Measurements from ENCODE around the gene MEF2A.

DNA sequence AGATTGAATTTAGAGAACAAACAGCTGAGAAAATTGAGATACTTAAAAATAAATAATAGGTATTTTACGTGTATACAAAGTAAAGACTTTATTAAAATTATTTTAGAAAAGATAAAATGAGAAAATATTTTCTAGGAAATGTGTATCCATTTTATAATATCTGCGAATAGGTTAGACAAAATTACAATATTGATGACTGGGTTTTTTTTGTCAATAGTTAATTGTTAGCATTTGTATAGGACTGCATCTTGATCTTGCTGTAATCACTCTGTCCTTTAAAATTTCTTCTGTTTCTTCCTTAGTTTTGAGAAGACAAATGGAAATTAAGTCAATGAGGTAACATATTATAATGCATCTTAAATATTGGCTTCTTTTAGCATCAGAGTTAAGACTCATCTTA lies 50.3 kb downstream of the MEF2A start:
- TF ChIP-seq CSDC2 (CRISPR knock-in tag; IDR thresholded peaks at IDR 0.05) (no peak), GLIS3 (CRISPR knock-in tag; IDR thresholded peaks at IDR 0.05) (no peak), BACH2 (CRISPR knock-in tag; IDR thresholded peaks at IDR 0.05; ENCODE audit: borderline replicate concordance) (no peak), RARB (CRISPR knock-in tag; IDR thresholded peaks at IDR 0.05) (no peak), PPARA (CRISPR knock-in tag; IDR thresholded peaks at IDR 0.05; ENCODE audit: borderline replicate concordance) (no peak), ZNF565 (CRISPR knock-in tag; conservative IDR thresholded peaks at IDR 0.05; ENCODE audit: low read depth) (no peak), ZFP30 (CRISPR knock-in tag; IDR thresholded peaks at IDR 0.05) (no peak), ZFP3 (CRISPR knock-in tag; IDR thresholded peaks at IDR 0.05) (no peak)
- TF ChIP-seq, protein P1, sequence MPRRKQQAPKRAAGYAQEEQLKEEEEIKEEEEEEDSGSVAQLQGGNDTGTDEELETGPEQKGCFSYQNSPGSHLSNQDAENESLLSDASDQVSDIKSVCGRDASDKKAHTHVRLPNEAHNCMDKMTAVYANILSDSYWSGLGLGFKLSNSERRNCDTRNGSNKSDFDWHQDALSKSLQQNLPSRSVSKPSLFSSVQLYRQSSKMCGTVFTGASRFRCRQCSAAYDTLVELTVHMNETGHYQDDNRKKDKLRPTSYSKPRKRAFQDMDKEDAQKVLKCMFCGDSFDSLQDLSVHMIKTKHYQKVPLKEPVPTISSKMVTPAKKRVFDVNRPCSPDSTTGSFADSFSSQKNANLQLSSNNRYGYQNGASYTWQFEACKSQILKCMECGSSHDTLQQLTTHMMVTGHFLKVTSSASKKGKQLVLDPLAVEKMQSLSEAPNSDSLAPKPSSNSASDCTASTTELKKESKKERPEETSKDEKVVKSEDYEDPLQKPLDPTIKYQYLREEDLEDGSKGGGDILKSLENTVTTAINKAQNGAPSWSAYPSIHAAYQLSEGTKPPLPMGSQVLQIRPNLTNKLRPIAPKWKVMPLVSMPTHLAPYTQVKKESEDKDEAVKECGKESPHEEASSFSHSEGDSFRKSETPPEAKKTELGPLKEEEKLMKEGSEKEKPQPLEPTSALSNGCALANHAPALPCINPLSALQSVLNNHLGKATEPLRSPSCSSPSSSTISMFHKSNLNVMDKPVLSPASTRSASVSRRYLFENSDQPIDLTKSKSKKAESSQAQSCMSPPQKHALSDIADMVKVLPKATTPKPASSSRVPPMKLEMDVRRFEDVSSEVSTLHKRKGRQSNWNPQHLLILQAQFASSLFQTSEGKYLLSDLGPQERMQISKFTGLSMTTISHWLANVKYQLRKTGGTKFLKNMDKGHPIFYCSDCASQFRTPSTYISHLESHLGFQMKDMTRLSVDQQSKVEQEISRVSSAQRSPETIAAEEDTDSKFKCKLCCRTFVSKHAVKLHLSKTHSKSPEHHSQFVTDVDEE (CRISPR knock-in tag; IDR thresholded peaks at IDR 0.05) = no peak
- TF ChIP-seq, protein P2, sequence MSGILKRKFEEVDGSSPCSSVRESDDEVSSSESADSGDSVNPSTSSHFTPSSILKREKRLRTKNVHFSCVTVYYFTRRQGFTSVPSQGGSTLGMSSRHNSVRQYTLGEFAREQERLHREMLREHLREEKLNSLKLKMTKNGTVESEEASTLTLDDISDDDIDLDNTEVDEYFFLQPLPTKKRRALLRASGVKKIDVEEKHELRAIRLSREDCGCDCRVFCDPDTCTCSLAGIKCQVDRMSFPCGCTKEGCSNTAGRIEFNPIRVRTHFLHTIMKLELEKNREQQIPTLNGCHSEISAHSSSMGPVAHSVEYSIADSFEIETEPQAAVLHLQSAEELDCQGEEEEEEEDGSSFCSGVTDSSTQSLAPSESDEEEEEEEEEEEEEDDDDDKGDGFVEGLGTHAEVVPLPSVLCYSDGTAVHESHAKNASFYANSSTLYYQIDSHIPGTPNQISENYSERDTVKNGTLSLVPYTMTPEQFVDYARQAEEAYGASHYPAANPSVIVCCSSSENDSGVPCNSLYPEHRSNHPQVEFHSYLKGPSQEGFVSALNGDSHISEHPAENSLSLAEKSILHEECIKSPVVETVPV (CRISPR knock-in tag; IDR thresholded peaks at IDR 0.05) = no peak
- TF ChIP-seq, protein P3, sequence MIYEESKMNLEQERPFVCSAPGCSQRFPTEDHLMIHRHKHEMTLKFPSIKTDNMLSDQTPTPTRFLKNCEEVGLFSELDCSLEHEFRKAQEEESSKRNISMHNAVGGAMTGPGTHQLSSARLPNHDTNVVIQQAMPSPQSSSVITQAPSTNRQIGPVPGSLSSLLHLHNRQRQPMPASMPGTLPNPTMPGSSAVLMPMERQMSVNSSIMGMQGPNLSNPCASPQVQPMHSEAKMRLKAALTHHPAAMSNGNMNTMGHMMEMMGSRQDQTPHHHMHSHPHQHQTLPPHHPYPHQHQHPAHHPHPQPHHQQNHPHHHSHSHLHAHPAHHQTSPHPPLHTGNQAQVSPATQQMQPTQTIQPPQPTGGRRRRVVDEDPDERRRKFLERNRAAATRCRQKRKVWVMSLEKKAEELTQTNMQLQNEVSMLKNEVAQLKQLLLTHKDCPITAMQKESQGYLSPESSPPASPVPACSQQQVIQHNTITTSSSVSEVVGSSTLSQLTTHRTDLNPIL (CRISPR knock-in tag; IDR thresholded peaks at IDR 0.05; ENCODE audit: low read depth) = no peak
